Measurements from ENCODE around the gene EEF2. TPM values are rescaled to one million over a fixed set of nuclear protein-coding genes. Genes with fewer than 3 reads are reported as not detected.
A peak's percentile ranks its signal among the peaks of the same experiment; 100 is the strongest.

EEF2 gene
- 1,813 TPM for total RNA-seq
- 1,520 TPM for polyA plus RNA-seq (ENCODE audit: insufficient read depth, low read depth, low replicate concordance)
- long read RNA-seq, donor 1, transcript EEF2-202 (2 exons, 580 nt) = minor isoform, 18 of 793 reads
- long read RNA-seq, donor 1, transcript EEF2-201 (15 exons, 3,164 nt) = major isoform, 244 of 793 reads
- long read RNA-seq, donor 1, partial matches to known transcripts = 520 of 793 reads
- long read RNA-seq, donor 1, other reads (novel, unspliced or antisense) = 6 of 793 reads
- long read RNA-seq, donor 2, transcript EEF2-202 (2 exons, 580 nt) = minor isoform, 12 of 692 reads
- long read RNA-seq, donor 2, transcript EEF2-204 (4 exons, 581 nt) = minor isoform, 5 of 692 reads
- long read RNA-seq, donor 2, transcript EEF2-201 (15 exons, 3,164 nt) = major isoform, 218 of 692 reads
- long read RNA-seq, donor 2, partial matches to known transcripts = 456 of 692 reads
- long read RNA-seq, donor 2, other reads (novel, unspliced or antisense) = 0 of 692 reads
- long read RNA-seq, donor 3, transcript EEF2-201 (15 exons, 3,164 nt) = major isoform, 198 of 1,011 reads
- long read RNA-seq, donor 3, transcript EEF2-202 (2 exons, 580 nt) = minor isoform, 17 of 1,011 reads
- long read RNA-seq, donor 3, partial matches to known transcripts = 793 of 1,011 reads
- long read RNA-seq, donor 3, other reads (novel, unspliced or antisense) = 0 of 1,011 reads
- long read RNA-seq, donor 4, transcript EEF2-201 (15 exons, 3,164 nt) = major isoform, 329 of 779 reads
- long read RNA-seq, donor 4, transcript EEF2-202 (2 exons, 580 nt) = minor isoform, 8 of 779 reads
- long read RNA-seq, donor 4, partial matches to known transcripts = 436 of 779 reads
- long read RNA-seq, donor 4, other reads (novel, unspliced or antisense) = 5 of 779 reads
- long read RNA-seq, donor 5, transcript EEF2-201 (15 exons, 3,164 nt) = major isoform, 6 of 32 reads
- long read RNA-seq, donor 5, partial matches to known transcripts = 26 of 32 reads
- long read RNA-seq, donor 5, other reads (novel, unspliced or antisense) = 0 of 32 reads
- long read RNA-seq, donor 6, transcript EEF2-201 (15 exons, 3,164 nt) = major isoform, 33 of 132 reads
- long read RNA-seq, donor 6, partial matches to known transcripts = 94 of 132 reads
- long read RNA-seq, donor 6, other reads (novel, unspliced or antisense) = 0 of 132 reads
- long read RNA-seq, donor 7, transcript EEF2-201 (15 exons, 3,164 nt) = major isoform, 645 of 1,058 reads
- long read RNA-seq, donor 7, partial matches to known transcripts = 226 of 1,058 reads
- long read RNA-seq, donor 7, other reads (novel, unspliced or antisense) = 187 of 1,058 reads
- long read RNA-seq, donor 8, transcript EEF2-202 (2 exons, 580 nt) = minor isoform, 17 of 819 reads
- long read RNA-seq, donor 8, transcript EEF2-201 (15 exons, 3,164 nt) = major isoform, 103 of 819 reads
- long read RNA-seq, donor 8, partial matches to known transcripts = 697 of 819 reads
- long read RNA-seq, donor 8, other reads (novel, unspliced or antisense) = 0 of 819 reads
- long read RNA-seq, donor 9, transcript EEF2-202 (2 exons, 580 nt) = minor isoform, 5 of 528 reads
- long read RNA-seq, donor 9, transcript EEF2-201 (15 exons, 3,164 nt) = major isoform, 74 of 528 reads
- long read RNA-seq, donor 9, partial matches to known transcripts = 446 of 528 reads
- long read RNA-seq, donor 9, other reads (novel, unspliced or antisense) = 0 of 528 reads
- long read RNA-seq, donor 10, transcript EEF2-201 (15 exons, 3,164 nt) = major isoform, 179 of 672 reads
- long read RNA-seq, donor 10, transcript EEF2-202 (2 exons, 580 nt) = minor isoform, 16 of 672 reads
- long read RNA-seq, donor 10, partial matches to known transcripts = 472 of 672 reads
- long read RNA-seq, donor 10, other reads (novel, unspliced or antisense) = 0 of 672 reads

- Histone ChIP-seq H3K27ac (ENCODE audit: low read depth in 2 of 2, low read length in 2 of 2) (peak within 1 kb of the TSS; percentile 96), H3K36me3 (ENCODE audit: control insufficient read depth in 2 of 3, insufficient read depth in 3 of 3, low read length in 3 of 3) (peaks cover 2 to 46% (median 31%) of the 10 kb centered on the region in 3 donors), H3K9ac (ENCODE audit: low read length in 3 of 3) (peak within 1 kb of the TSS; percentile 83 to 100 (median 98)), H3K4me3 (ENCODE audit: low read length in 3 of 3) (peak within 1 kb of the TSS; percentile 76 to 100 (median 99)), H3K9me3 (ENCODE audit: control insufficient read depth in 2 of 3, insufficient read depth in 1 of 3, low read length in 3 of 3) (no peaks in the 10 kb centered on the region), H3K27me3 (ENCODE audit: control insufficient read depth, insufficient read depth, low read length) (no peaks in the 10 kb centered on the region), H3K4me1 (ENCODE audit: control insufficient read depth in 2 of 3, insufficient read depth in 2 of 3, low read depth in 1 of 3, low read length in 3 of 3) (peaks cover 11 to 29% (median 25%) of the 10 kb centered on the region in 3 donors)
- peak; percentile 10 for TF ChIP-seq CTCF (IDR thresholded peaks at IDR 0.05; ENCODE audit: borderline replicate concordance, extremely low read depth, insufficient read depth)
- FAIRE-seq (no peak), DNase-seq (peak; percentile 92 to 97 (median 95))
- intact Hi-C loops (cut with DNase I) = no loop called here
Observed at GRCh38 chr19:3984908-3985642, at the start of gene EEF2. Gene EEF2 (minus strand): TSS chr19:3985463. CDS start chr19:3985380, 83 bp downstream.

- Histone ChIP-seq H3K9ac (ENCODE audit: low read length in 3 of 3) (no peak overlapping the region), H3K27ac (ENCODE audit: low read depth in 2 of 2, low read length in 2 of 2) (no peak overlapping the region), H3K9me3 (ENCODE audit: control insufficient read depth in 2 of 3, insufficient read depth in 1 of 3, low read length in 3 of 3) (peaks cover 0 to 3% (median 0%) of the 10 kb centered on the region in 3 donors), H3K4me1 (ENCODE audit: control insufficient read depth in 2 of 3, insufficient read depth in 2 of 3, low read depth in 1 of 3, low read length in 3 of 3) (no peaks in the 10 kb centered on the region), H3K4me3 (ENCODE audit: low read length in 3 of 3) (no peak overlapping the region), H3K27me3 (ENCODE audit: control insufficient read depth, insufficient read depth, low read length) (no peaks in the 10 kb centered on the region), H3K36me3 (ENCODE audit: control insufficient read depth in 2 of 3, insufficient read depth in 3 of 3, low read length in 3 of 3) (peaks cover 13 to 17% (median 16%) of the 10 kb centered on the region in 3 donors)
- no peak for TF ChIP-seq CTCF (IDR thresholded peaks at IDR 0.05; ENCODE audit: borderline replicate concordance, extremely low read depth, insufficient read depth)
- FAIRE-seq (no peak), DNase-seq (no peak)
- intact Hi-C loops (cut with DNase I) = no loop called here
Observed at GRCh38 chr19:4034048-4035017, 49.1 kb upstream of the EEF2 start.
